Measurements from ENCODE around the gene PDE1A. TPM values are rescaled to one million over a fixed set of nuclear protein-coding genes. Genes with fewer than 3 reads are reported as not detected.

PDE1A gene
- total and polyA plus RNA-seq, 4 donors = 1.0 to 11.8 (median 3.6) TPM

- no peak overlapping the region for H3K27ac ChIP-seq (ENCODE audit: low read depth in 1 of 2, low read length in 1 of 2)
- 87 to 95% methylated on average over 1 of the region's 1 CpG for WGBS, 2 donors
Observed at GRCh38 chr2:182267971-182268370, 158.9 kb downstream of the PDE1A start.

GRCh38 chr2:182266909-182267308, 159.9 kb downstream of the PDE1A start:
- Histone ChIP-seq H3K27me3 (ENCODE audit: control insufficient read depth in 3 of 3, insufficient read depth in 3 of 3, low read length in 2 of 3) (no peaks in the 10 kb centered on the region), H3K4me1 (ENCODE audit: control insufficient read depth in 5 of 5, insufficient read depth in 5 of 5, low read length in 5 of 5) (peaks cover 0 to 1% (median 0%) of the 10 kb centered on the region in 5 donors), H3K4me3 (no peak overlapping the region), H3K9me3 (ENCODE audit: control insufficient read depth in 4 of 4, insufficient read depth in 3 of 4, low read length in 3 of 4) (no peaks in the 10 kb centered on the region), H3K9ac (ENCODE audit: insufficient read depth in 1 of 2, low read length in 2 of 2) (no peak overlapping the region), H3K27ac (ENCODE audit: low read depth in 1 of 2, low read length in 1 of 2) (no peak overlapping the region), H3K36me3 (ENCODE audit: control insufficient read depth in 4 of 4, insufficient read depth in 4 of 4, low read length in 4 of 4) (no peaks in the 10 kb centered on the region)
- DNase-seq (no peak), ATAC-seq (ENCODE audit: insufficient read depth, low FRiP score) (no peak)
- TF ChIP-seq CTCF (IDR thresholded peaks at IDR 0.05; ENCODE audit: control extremely low read depth, extremely low read depth) = no peak

More at GRCh38 chr2:182267971-182268370, 158.9 kb downstream of the PDE1A start:
- Histone ChIP-seq H3K9me3 (ENCODE audit: control insufficient read depth in 4 of 4, insufficient read depth in 3 of 4, low read length in 3 of 4) (no peaks in the 10 kb centered on the region), H3K36me3 (ENCODE audit: control insufficient read depth in 4 of 4, insufficient read depth in 4 of 4, low read length in 4 of 4) (no peaks in the 10 kb centered on the region), H3K9ac (ENCODE audit: insufficient read depth in 1 of 2, low read length in 2 of 2) (no peak overlapping the region), H3K4me3 (no peak overlapping the region), H3K27me3 (ENCODE audit: control insufficient read depth in 3 of 3, insufficient read depth in 3 of 3, low read length in 2 of 3) (no peaks in the 10 kb centered on the region), H3K4me1 (ENCODE audit: control insufficient read depth in 5 of 5, insufficient read depth in 5 of 5, low read length in 5 of 5) (peaks cover 0 to 1% (median 0%) of the 10 kb centered on the region in 5 donors)
- DNase-seq = no peak
- no peak for TF ChIP-seq CTCF (IDR thresholded peaks at IDR 0.05; ENCODE audit: control extremely low read depth, extremely low read depth)
- no peak for ATAC-seq (ENCODE audit: insufficient read depth, low FRiP score)

- 80 to 87% methylated on average over 3 of the region's 3 CpGs for WGBS, 2 donors
- no peak overlapping the region for H3K9ac ChIP-seq (ENCODE audit: insufficient read depth in 1 of 2, low read length in 2 of 2)
- no peak for TF ChIP-seq CTCF (IDR thresholded peaks at IDR 0.05; ENCODE audit: control extremely low read depth, extremely low read depth)
- H3K36me3 ChIP-seq (ENCODE audit: control insufficient read depth in 4 of 4, insufficient read depth in 4 of 4, low read length in 4 of 4) = no peaks in the 10 kb centered on the region
- no peak overlapping the region for H3K27ac ChIP-seq (ENCODE audit: low read depth in 1 of 2, low read length in 1 of 2)
- H3K27me3 ChIP-seq (ENCODE audit: control insufficient read depth in 3 of 3, insufficient read depth in 3 of 3, low read length in 2 of 3) = no peaks in the 10 kb centered on the region
- no peak overlapping the region for H3K4me3 ChIP-seq
- no peaks in the 10 kb centered on the region for H3K9me3 ChIP-seq (ENCODE audit: control insufficient read depth in 4 of 4, insufficient read depth in 3 of 4, low read length in 3 of 4)
- peaks cover 0 to 1% (median 0%) of the 10 kb centered on the region in 5 donors for H3K4me1 ChIP-seq (ENCODE audit: control insufficient read depth in 5 of 5, insufficient read depth in 5 of 5, low read length in 5 of 5)
- DNase-seq = no peak
- no peak for ATAC-seq (ENCODE audit: insufficient read depth, low FRiP score)
Observed at GRCh38 chr2:182265718-182266117, 161.1 kb downstream of the PDE1A start.

GRCh38 chr2:182261860-182262387, 164.9 kb downstream of the PDE1A start:
- Histone ChIP-seq H3K9ac (ENCODE audit: insufficient read depth in 1 of 2, low read length in 2 of 2) (no peak overlapping the region), H3K27ac (ENCODE audit: low read depth in 1 of 2, low read length in 1 of 2) (no peak overlapping the region), H3K4me1 (ENCODE audit: control insufficient read depth in 5 of 5, insufficient read depth in 5 of 5, low read length in 5 of 5) (peaks cover 0 to 1% (median 0%) of the 10 kb centered on the region in 5 donors), H3K27me3 (ENCODE audit: control insufficient read depth in 3 of 3, insufficient read depth in 3 of 3, low read length in 2 of 3) (peaks cover 0 to 3% (median 0%) of the 10 kb centered on the region in 3 donors), H3K4me3 (no peak overlapping the region), H3K36me3 (ENCODE audit: control insufficient read depth in 4 of 4, insufficient read depth in 4 of 4, low read length in 4 of 4) (no peaks in the 10 kb centered on the region), H3K9me3 (ENCODE audit: control insufficient read depth in 4 of 4, insufficient read depth in 3 of 4, low read length in 3 of 4) (no peaks in the 10 kb centered on the region)
- ATAC-seq (ENCODE audit: insufficient read depth, low FRiP score) (no peak), DNase-seq (no peak)
- TF ChIP-seq CTCF (IDR thresholded peaks at IDR 0.05; ENCODE audit: control extremely low read depth, extremely low read depth) = no peak
- WGBS, 2 donors = 94% methylated on average over 3 of the region's 3 CpGs

Measured in lung (tissue), 12 donors.